NCI-H460 (cell line): ENCODE results near the gene CA6. TPM values are rescaled to one million over a fixed set of nuclear protein-coding genes. Genes with fewer than 3 reads are reported as not detected.

Source experiments
- small RNA-seq, 2 experiments: library from RNA; depleted of rRNA; stranded (forward); fragments of <200 nt; gene quantifications; one replicate each; pipeline ENCODE3, GENCODE V24; 2014
- total RNA-seq: library from RNA; depleted of rRNA; stranded (reverse); fragments of >200 nt; shearing (Covaris generic); gene quantifications from 2 replicates; pipeline ENCODE4 v1.2.3, GENCODE V29; 2014; rRNA removed

The CA6 gene
- total RNA-seq, 1 experiment from 2014 or later = not detected

Small RNAs within 50 kb of the gene (small RNA-seq; reads per million reads assigned to genes)
- 0 reads per million in 2 experiments for gene AL139415.2
- gene RN7SL451P = 0 reads per million in 2 experiments

Other genes with a start within 250 kb of the CA6 start
- 7.7 and 8.6 TPM in 2 replicates for gene RERE, start 128.2 kb upstream of the CA6 start, total RNA-seq
- gene ENO1, start 67.2 kb upstream of the CA6 start, total RNA-seq = 3,383 and 3,505 TPM in 2 replicates
- not detected in 2 replicates for gene SLC2A7, start 80.6 kb downstream of the CA6 start, total RNA-seq
- gene SLC2A5, start 123.8 kb downstream of the CA6 start, total RNA-seq = not detected in 2 replicates
- gene GPR157, start 183.2 kb downstream of the CA6 start, total RNA-seq = 9.5 and 9.6 TPM in 2 replicates